Measurements from ENCODE around the gene FHIT.

DNA sequence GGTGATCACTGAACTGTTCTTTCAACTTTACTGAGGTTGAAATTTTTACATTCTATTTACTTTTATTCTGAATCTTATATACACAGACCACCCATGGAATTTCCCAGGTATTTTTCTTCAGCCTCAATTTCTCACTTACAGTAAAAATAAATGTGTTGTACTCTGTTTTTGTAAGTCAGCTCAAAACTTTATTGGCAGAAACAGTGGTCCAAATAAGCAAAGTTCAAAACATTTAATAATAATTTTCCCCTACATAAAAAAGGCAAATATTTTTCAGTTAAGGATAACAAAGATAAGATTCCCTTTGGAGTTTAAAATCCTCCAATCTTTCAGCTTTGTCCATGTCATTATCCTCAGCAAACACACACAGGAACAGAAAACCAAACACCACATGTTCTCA, 738.0 kb downstream of the FHIT start:
- TF ChIP-seq, protein P1, sequence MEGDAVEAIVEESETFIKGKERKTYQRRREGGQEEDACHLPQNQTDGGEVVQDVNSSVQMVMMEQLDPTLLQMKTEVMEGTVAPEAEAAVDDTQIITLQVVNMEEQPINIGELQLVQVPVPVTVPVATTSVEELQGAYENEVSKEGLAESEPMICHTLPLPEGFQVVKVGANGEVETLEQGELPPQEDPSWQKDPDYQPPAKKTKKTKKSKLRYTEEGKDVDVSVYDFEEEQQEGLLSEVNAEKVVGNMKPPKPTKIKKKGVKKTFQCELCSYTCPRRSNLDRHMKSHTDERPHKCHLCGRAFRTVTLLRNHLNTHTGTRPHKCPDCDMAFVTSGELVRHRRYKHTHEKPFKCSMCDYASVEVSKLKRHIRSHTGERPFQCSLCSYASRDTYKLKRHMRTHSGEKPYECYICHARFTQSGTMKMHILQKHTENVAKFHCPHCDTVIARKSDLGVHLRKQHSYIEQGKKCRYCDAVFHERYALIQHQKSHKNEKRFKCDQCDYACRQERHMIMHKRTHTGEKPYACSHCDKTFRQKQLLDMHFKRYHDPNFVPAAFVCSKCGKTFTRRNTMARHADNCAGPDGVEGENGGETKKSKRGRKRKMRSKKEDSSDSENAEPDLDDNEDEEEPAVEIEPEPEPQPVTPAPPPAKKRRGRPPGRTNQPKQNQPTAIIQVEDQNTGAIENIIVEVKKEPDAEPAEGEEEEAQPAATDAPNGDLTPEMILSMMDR (conservative IDR thresholded peaks at IDR 0.05; ENCODE audit: low read depth, low read length), result no peak
- TF ChIP-seq EZH2 (IDR thresholded peaks at IDR 0.05; ENCODE audit: low read length, unreplicated experiment), result no peak

All from PC-3 (cell line).